Measurements from ENCODE around the gene PGA5.

DNA sequence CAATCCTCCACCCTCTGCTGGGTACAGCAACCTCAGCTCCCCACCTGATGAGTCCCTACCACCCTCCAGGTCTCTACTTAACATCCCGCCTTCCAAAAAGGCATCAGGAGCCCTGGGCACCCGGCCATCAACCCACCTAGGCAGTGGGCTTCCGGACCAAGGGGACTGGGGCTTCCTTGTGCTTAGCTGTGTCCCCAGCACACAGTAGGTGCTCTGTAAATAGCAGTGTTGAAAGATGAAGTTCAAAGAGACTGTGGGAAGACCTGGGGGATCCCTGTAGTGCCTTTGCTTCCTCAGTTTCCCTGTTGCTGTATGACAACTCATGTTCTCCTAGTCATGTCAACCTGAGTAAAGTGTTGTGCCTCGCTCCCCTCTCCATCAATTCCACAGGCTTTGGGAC lies 33.1 kb downstream of the PGA5 start:
- TF ChIP-seq, protein P1, sequence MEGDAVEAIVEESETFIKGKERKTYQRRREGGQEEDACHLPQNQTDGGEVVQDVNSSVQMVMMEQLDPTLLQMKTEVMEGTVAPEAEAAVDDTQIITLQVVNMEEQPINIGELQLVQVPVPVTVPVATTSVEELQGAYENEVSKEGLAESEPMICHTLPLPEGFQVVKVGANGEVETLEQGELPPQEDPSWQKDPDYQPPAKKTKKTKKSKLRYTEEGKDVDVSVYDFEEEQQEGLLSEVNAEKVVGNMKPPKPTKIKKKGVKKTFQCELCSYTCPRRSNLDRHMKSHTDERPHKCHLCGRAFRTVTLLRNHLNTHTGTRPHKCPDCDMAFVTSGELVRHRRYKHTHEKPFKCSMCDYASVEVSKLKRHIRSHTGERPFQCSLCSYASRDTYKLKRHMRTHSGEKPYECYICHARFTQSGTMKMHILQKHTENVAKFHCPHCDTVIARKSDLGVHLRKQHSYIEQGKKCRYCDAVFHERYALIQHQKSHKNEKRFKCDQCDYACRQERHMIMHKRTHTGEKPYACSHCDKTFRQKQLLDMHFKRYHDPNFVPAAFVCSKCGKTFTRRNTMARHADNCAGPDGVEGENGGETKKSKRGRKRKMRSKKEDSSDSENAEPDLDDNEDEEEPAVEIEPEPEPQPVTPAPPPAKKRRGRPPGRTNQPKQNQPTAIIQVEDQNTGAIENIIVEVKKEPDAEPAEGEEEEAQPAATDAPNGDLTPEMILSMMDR (IDR thresholded peaks at IDR 0.05; ENCODE audit: insufficient read depth, low read depth, low read length) = no peak
- no peak for TF ChIP-seq EZH2 (IDR thresholded peaks at IDR 0.05; ENCODE audit: insufficient read depth, low read length)

Data from astrocyte (in vitro differentiated cells and primary cell).